ENCODE data around the gene RNF187. TPM values are rescaled to one million over a fixed set of nuclear protein-coding genes. Genes with fewer than 3 reads are reported as not detected.

Gene RNF187
- polyA plus RNA-seq, 1 experiment, result 106 TPM

DNA sequence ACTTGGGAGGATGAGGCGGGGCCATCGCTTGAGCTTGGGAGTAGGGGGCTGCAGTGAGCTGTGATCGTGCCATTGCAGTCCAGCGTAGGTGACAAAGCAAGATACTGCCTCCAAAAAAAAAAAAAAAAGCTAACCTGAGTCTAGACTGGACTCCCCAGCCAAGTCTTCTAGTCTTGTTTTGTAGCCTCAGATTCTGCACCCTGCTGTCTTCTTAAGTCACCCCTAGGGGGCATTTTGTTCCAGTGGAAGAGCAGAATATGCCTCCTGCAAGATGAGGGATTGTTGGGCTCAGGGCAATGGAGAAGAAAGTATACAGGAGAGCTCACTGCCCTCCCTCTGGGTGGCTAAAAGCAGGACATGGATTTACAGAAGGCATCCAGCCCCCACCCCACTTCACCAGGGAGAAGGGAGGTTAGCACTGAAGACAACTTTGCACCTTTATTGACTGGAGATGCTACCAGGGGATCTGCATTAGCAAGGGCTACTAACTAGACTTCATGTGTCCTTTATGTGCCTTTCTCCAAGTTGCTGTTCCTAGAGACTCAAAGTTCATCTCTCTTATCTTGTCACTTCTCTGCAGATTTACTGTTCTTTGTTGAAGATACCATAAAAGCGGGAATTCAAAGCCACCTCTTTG lies 15.3 kb upstream of the RNF187 start:
- H3K27me3 ChIP-seq (ENCODE audit: control insufficient read depth, insufficient read depth, low read length), result peaks cover 21% of the 10 kb centered on the region
- POLR2A ChIA-PET, result no interaction called here

DNA sequence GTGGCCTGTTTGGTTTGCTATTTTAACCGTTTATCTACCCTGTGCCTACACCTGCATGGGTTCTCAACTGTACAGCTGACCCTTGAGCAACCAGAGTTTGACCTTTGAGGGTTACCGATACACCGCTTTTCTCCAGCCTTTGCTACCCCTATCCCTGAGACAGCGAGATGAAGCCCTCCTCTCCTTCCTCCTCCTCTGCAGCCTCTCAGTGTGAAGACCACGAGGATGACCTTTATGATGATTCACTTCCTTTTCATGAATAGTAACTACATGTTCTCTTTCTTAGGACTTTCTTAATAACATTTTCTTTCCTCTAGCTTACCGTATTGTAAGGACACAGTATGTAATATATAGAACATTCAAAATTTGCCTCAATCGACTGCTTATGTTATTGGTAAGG lies 14.5 kb upstream of the RNF187 start:
- no peak for DNase-seq (ENCODE audit: low read depth)
- H3K27me3 ChIP-seq (ENCODE audit: control insufficient read depth, insufficient read depth, low read length), result peaks cover 21% of the 10 kb centered on the region
- H3K4me3 ChIP-seq (ENCODE audit: low read depth, low read length), result no peak overlapping the region
- POLR2A ChIA-PET, result no interaction called here
- no peaks in the 10 kb centered on the region for H3K36me3 ChIP-seq (ENCODE audit: control insufficient read depth, insufficient read depth, low read length)
- TF ChIP-seq, protein P1, sequence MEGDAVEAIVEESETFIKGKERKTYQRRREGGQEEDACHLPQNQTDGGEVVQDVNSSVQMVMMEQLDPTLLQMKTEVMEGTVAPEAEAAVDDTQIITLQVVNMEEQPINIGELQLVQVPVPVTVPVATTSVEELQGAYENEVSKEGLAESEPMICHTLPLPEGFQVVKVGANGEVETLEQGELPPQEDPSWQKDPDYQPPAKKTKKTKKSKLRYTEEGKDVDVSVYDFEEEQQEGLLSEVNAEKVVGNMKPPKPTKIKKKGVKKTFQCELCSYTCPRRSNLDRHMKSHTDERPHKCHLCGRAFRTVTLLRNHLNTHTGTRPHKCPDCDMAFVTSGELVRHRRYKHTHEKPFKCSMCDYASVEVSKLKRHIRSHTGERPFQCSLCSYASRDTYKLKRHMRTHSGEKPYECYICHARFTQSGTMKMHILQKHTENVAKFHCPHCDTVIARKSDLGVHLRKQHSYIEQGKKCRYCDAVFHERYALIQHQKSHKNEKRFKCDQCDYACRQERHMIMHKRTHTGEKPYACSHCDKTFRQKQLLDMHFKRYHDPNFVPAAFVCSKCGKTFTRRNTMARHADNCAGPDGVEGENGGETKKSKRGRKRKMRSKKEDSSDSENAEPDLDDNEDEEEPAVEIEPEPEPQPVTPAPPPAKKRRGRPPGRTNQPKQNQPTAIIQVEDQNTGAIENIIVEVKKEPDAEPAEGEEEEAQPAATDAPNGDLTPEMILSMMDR (IDR thresholded peaks at IDR 0.05; ENCODE audit: insufficient read depth, low read depth, low read length), result no peak
- CTCF ChIA-PET, result interaction anchor here (0.7 to 3.1 kb wide), 3 partner anchors 9 to 14 kb away, joined by 3 to 15 read pairs (median 5); no protein-coding TSS in a partner anchor

More for the DNA sequence above, 15.3 kb upstream of the RNF187 start:
- TF ChIP-seq, protein P1 (IDR thresholded peaks at IDR 0.05; ENCODE audit: insufficient read depth, low read depth, low read length), result peak; percentile 62
- CTCF ChIA-PET, result interaction anchor here (0.7 to 3.1 kb wide), 5 partner anchors 10 to 334 kb away, joined by 3 to 15 read pairs (median 3); no protein-coding TSS in a partner anchor
- Histone ChIP-seq H3K4me3 (ENCODE audit: low read depth, low read length) (no peak overlapping the region), H3K36me3 (ENCODE audit: control insufficient read depth, insufficient read depth, low read length) (no peaks in the 10 kb centered on the region)
- no peak for DNase-seq (ENCODE audit: low read depth)

DNA sequence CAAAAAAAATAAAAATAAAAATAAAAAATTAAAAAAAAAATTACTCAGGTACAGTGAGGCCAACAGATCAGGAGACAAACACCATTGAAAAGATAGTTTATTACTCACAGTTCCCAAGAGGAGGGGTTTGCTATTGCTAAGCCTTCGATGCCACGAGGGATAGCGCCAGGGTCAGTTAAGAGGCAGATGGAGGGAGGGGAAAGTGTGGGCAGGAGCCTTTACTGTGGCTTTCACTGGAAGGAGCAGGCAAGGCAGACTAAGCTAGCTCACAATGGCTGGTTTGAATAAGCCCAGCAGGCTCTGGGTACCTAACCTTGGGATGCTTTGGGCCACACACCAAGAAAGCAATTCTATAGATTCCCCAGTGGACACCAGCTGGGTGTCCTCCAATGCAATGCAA lies 12.7 kb upstream of the RNF187 start:
- H3K4me3 ChIP-seq (ENCODE audit: low read depth, low read length), result no peak overlapping the region
- no peaks in the 10 kb centered on the region for H3K36me3 ChIP-seq (ENCODE audit: control insufficient read depth, insufficient read depth, low read length)
- peaks cover 17% of the 10 kb centered on the region for H3K27me3 ChIP-seq (ENCODE audit: control insufficient read depth, insufficient read depth, low read length)
- POLR2A ChIA-PET, result no interaction called here
- CTCF ChIA-PET, result interaction anchor here (1.4 to 1.5 kb wide), 2 partner anchors 13 to 16 kb away, joined by 3 to 4 read pairs; partner anchors contain the start of gene RNF187
- no peak for DNase-seq (ENCODE audit: low read depth)
- TF ChIP-seq, protein P1 (IDR thresholded peaks at IDR 0.05; ENCODE audit: insufficient read depth, low read depth, low read length), result no peak

DNA sequence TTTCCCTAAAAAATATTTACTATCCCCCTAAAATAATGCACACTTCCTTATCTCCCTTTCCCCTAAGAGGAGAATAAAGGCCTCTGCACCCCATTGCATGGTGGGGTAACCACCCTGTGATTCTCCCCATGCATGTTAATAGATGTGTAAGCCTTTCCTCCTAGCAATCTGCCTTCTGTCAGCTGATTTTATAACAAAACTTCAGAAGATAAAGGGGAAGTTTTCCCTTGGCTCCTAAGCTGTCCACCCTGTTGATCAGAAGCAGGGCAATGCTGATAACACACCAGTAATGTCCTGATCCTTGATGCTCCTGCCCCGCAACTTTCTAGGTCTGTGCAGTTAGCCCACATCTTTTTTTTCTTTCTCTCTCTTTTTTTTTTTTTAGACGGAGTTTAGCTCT lies 11.4 kb upstream of the RNF187 start:
- no peak overlapping the region for H3K4me3 ChIP-seq (ENCODE audit: low read depth, low read length)
- ChIA-PET CTCF (interaction anchor here (1.4 kb wide), 1 partner anchor 11 kb away, joined by 4 read pairs; the partner anchor contains the start of gene RNF187), POLR2A (no interaction called here)
- TF ChIP-seq, protein P1 (IDR thresholded peaks at IDR 0.05; ENCODE audit: insufficient read depth, low read depth, low read length), result no peak
- H3K27me3 ChIP-seq (ENCODE audit: control insufficient read depth, insufficient read depth, low read length), result peaks cover 15% of the 10 kb centered on the region
- no peaks in the 10 kb centered on the region for H3K36me3 ChIP-seq (ENCODE audit: control insufficient read depth, insufficient read depth, low read length)
- no peak for DNase-seq (ENCODE audit: low read depth)

DNA sequence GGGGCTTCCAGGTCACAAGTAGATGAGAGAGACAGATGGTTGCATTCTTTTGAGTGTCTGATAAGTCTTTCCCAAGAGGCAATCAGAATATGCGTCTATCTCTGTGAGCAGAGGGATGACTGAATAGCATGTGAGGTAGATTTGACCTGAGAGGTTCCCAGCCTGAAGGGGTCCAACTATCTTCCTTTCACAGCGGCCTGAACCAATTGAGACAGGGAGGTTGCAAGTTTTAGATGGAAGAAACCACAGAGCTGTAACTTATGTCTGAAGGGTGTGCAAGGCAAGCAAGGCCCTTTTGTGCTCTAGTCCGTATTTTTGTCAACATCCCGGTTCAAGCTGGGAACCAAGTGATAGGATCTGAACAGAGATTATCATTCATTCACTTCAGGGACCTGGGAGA lies 9.9 kb upstream of the RNF187 start:
- peaks cover 16% of the 10 kb centered on the region for H3K27me3 ChIP-seq (ENCODE audit: control insufficient read depth, insufficient read depth, low read length)

More for the DNA sequence above, 9.9 kb upstream of the RNF187 start:
- ChIA-PET POLR2A (no interaction called here), CTCF (no interaction called here)
- no peak overlapping the region for H3K4me3 ChIP-seq (ENCODE audit: low read depth, low read length)
- H3K36me3 ChIP-seq (ENCODE audit: control insufficient read depth, insufficient read depth, low read length), result no peaks in the 10 kb centered on the region
- no peak for DNase-seq (ENCODE audit: low read depth)
- TF ChIP-seq, protein P1 (IDR thresholded peaks at IDR 0.05; ENCODE audit: insufficient read depth, low read depth, low read length), result no peak

Data from BJ (cell line).